22Rv1 (cell line): ENCODE results near the gene MMP24OS.

Experiments used
- H3K27ac ChIP-seq: fragments of 450-650 bp; 2 replicates; pipeline ENCODE4 v1.5.1; 2017
- ZFX ChIP-seq: fragments of 450-650 bp; IDR thresholded peaks from 2 replicates; pipeline ENCODE4 v1.6.1; 2017; ENCODE audit warnings: antibody characterized with exemption, borderline replicate concordance
- TF ChIP-seq, protein P1 (sequence below): fragments of 450-650 bp; IDR thresholded peaks from 2 replicates; pipeline ENCODE4 v1.5.1; 2017; ENCODE audit warnings: mild to moderate bottlenecking

MMP24OS gene

DNA sequence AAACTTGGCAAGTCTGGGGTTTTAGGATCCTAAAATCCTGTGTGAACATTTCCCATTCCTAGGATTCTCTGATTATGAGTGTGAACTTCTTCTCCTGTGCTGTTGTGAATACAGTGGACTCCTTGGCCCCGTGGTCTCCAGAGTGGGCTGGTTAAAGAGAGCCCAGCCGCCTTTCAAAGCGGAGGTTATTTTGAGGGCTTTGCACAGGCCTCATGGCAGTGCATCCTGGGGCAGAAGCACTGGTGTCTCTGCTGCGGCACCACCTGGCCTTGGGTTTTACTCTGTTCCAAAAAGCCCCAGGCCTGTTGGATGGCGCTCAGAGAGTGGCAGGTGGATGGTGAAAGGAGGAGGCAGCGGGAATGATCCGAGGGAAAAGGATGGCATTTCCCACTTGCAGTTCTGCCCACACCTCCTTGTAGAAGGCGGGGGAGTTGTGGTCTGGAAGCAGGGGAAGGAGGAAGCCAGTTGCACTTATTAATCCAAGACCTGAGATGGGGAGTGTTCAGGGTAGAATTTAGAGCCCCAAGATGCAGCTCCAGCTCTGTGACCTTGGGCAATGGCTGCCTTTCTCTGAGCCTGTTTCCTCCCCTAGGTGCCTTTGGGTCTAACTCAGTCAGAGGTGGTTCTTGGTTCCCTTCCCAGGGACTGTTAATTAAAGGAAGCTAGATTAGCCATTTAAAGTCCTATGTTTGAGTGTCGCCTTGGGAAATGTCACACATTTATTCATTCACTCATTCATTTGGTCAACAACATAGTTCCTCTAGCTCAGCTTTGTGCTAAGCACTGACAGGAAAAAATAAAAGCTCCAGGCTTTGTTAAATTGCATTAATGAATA lies 29.1 kb downstream of the MMP24OS start:
- TF ChIP-seq, protein P1, sequence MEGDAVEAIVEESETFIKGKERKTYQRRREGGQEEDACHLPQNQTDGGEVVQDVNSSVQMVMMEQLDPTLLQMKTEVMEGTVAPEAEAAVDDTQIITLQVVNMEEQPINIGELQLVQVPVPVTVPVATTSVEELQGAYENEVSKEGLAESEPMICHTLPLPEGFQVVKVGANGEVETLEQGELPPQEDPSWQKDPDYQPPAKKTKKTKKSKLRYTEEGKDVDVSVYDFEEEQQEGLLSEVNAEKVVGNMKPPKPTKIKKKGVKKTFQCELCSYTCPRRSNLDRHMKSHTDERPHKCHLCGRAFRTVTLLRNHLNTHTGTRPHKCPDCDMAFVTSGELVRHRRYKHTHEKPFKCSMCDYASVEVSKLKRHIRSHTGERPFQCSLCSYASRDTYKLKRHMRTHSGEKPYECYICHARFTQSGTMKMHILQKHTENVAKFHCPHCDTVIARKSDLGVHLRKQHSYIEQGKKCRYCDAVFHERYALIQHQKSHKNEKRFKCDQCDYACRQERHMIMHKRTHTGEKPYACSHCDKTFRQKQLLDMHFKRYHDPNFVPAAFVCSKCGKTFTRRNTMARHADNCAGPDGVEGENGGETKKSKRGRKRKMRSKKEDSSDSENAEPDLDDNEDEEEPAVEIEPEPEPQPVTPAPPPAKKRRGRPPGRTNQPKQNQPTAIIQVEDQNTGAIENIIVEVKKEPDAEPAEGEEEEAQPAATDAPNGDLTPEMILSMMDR = no peak
- no peak for TF ChIP-seq ZFX
- no peak overlapping the region for H3K27ac ChIP-seq

DNA sequence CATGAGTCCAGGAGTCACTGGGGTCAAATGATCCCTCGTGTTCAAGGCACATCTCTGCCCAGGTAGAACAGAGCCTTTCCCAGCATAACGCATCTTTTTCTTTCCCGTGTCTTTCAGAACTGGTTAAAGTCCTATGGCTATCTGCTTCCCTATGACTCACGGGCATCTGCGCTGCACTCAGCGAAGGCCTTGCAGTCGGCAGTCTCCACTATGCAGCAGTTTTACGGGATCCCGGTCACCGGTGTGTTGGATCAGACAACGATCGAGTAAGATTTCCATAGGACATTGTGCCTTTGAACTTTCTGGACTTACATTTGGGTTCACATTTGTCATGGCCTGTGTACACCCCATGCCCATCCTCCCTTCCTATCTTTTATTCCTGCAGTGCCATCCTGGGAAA lies 31.2 kb downstream of the MMP24OS start:
- TF ChIP-seq, protein P1 = no peak
- no peak for TF ChIP-seq ZFX
- H3K27ac ChIP-seq = no peak overlapping the region

DNA sequence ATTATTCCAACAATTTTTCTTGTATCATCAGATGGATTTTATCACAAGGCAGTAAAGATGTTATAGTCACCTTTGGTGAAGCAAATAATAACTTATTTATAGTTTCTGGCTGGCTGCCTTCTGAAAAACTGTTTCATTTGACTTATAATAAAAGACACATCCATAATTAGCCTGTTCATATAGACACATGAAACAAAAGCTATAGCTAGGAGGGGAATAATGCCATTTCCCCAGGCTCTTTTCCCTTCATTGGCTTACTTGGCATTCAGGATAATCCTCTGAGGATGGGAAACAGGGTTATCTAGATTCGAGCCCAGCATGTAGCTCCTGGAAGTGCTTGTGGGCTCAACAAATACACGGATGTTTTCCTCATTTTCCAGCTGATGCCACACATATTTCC lies 33.9 kb downstream of the MMP24OS start:
- TF ChIP-seq, protein P1 = no peak
- TF ChIP-seq ZFX = no peak
- H3K27ac ChIP-seq = no peak overlapping the region

DNA sequence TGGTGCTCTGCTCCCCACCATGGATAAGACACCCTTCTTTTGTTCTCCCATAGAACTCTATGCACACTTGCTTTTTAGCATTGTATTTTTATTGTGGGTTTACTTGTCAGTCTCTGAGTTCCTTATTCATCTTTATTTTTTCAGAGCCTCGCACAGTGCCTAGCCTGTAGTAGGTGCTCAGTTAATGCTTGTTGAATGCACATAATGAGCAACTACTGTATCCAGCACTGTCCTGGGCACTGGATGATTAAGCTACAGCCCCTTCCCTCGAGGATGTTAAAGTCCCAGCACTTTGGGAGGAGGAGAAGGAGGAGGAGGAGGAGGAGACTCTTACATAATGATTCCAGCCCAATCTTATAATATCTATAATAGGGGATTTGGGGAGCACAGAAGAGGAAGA lies 34.6 kb downstream of the MMP24OS start:
- TF ChIP-seq ZFX = no peak
- TF ChIP-seq, protein P1 = no peak
- no peak overlapping the region for H3K27ac ChIP-seq

DNA sequence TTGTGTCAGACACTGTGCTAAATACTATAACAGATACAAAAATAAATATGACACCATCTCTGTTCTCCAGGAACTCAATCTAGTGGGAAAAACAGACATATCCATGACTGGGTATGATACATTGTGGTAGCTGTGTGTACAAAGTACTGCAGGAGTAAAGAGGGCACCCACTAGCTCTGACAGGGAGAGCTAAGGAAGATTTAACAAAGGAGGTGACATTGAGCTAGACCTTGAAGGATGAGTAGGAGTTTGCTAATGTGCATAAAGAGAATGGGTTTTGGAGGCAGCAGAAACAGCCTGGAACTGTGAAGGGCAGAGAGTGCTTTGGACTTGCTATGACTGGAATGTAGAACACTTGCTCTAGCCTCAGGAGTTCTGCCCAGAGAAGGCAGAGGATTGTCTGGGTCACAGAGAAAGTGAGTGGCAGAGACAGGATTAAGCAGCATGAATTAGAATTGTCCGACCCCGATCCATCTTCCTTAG lies 37.1 kb downstream of the MMP24OS start:
- TF ChIP-seq, protein P1 = no peak
- TF ChIP-seq ZFX = no peak
- H3K27ac ChIP-seq = no peak overlapping the region

DNA sequence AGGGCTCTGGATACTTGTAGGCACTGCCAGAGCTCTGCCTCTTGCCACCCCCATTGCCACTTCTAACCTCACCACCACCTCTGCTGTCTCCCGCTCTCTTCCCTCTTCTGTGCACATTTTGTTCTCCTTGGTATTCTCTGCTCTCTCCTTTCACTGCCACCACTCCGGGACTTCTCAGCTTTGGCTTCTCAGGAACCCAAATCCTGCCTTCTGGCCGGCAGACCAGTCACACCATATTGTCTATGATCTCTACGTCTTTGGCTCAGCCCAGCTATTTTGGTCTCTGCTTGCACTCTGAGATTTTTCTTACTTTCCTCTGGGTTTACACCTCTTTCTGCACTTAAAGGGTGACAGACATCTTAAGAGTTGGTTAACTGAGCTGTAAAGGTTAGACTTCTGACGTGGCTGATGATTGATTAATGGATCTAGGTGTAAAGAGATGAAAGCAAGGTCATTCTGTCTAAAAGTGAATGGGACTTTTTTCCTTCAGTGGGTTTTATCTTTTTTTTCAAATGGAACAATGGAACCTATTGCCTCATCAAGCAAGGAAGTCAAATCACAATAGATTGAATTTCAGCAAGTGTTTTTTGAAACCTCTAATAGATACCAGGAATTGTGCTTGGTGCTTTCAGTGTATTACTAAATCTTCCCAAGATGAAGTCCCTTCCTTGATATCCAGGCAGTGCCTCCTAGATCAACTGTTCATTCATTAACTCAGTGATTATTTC lies 37.7 kb downstream of the MMP24OS start:
- no peak overlapping the region for H3K27ac ChIP-seq
- TF ChIP-seq ZFX = no peak
- TF ChIP-seq, protein P1 = no peak

DNA sequence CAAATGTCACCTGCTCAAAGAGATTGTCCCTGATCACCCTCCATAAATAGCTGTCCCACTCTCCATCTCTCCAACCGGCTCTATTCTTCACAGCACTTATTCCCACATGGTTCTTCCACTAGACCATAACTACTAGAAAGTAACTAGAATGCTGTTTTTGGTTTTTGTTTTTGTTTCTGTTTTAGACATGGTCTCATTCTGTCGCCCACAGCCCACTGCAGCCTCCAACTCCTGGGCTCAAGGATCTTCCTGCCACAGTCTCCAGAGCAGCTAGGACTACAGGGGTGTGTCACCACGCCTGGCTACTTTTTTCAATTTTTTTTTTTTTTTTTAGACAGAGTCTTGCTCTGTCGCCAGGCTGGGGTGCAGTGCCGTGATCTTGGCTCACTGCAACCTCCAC lies 39.2 kb downstream of the MMP24OS start:
- no peak for TF ChIP-seq ZFX
- TF ChIP-seq, protein P1 = no peak
- no peak overlapping the region for H3K27ac ChIP-seq
